ENCODE data around the gene SUPT20HL1. TPM values are rescaled to one million over a fixed set of nuclear protein-coding genes. Genes with fewer than 3 reads are reported as not detected.
"Not testable (repeated sequence)": the region's sequence is repeated elsewhere in the genome, so short reads cannot be mapped to it uniquely, and the experiment has no call there.

Gene SUPT20HL1
- total RNA-seq, 4 donors from 2014 or later: not detected

DNA sequence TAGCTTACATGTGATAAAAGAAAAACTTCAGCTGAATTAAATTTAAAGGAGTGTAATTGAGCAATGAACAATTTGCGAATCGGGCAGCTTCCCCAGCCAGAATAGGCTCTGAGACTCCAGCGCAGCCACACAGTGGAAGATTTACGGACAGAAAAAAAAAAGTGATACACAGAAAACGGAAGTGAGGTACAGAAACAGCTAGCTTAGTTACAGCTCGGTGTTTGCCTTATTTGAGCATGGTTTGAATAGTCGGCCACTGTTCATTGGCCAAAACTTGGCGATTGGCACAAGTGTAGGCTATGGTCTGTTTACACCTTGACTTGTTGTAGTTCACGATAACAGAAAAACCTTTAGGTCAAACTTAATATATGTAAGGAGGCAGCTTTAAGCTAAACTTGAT is 16.7 kb upstream of the SUPT20HL1 start:
- Histone ChIP-seq H3K9me3 (no peaks in the 10 kb centered on the region), H3K27me3 (no peaks in the 10 kb centered on the region)
- TF ChIP-seq POLR2A (IDR thresholded peaks at IDR 0.05; ENCODE audit: low read depth) (no peak), POLR2AphosphoS5 (IDR thresholded peaks at IDR 0.05) (no peak), EP300 (IDR thresholded peaks at IDR 0.05) (no peak)
- TF ChIP-seq, protein P1, sequence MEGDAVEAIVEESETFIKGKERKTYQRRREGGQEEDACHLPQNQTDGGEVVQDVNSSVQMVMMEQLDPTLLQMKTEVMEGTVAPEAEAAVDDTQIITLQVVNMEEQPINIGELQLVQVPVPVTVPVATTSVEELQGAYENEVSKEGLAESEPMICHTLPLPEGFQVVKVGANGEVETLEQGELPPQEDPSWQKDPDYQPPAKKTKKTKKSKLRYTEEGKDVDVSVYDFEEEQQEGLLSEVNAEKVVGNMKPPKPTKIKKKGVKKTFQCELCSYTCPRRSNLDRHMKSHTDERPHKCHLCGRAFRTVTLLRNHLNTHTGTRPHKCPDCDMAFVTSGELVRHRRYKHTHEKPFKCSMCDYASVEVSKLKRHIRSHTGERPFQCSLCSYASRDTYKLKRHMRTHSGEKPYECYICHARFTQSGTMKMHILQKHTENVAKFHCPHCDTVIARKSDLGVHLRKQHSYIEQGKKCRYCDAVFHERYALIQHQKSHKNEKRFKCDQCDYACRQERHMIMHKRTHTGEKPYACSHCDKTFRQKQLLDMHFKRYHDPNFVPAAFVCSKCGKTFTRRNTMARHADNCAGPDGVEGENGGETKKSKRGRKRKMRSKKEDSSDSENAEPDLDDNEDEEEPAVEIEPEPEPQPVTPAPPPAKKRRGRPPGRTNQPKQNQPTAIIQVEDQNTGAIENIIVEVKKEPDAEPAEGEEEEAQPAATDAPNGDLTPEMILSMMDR (IDR thresholded peaks at IDR 0.05): no peak

DNA sequence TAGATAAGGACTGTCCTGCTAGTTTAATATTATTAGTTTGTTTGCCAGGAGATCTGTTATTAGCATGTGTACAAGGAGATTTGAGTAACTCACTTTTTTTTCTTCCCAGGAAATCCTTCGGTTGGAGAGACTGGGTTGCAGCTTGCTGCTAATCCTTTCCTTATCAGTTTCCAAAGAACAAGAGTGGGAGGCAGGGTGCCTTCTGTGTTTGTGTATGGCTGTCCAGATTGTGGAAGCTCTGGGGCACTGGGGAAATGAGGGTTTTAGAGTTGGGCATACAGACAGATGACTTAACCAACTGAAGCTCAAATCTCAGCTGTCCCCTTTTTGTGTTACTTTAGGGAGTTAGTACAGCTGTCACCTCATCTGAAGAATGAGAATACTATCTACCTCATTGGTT is 12.6 kb upstream of the SUPT20HL1 start:
- H3K9me3 ChIP-seq: no peaks in the 10 kb centered on the region
- WGBS: 47% methylated on average over 1 of the region's 1 CpG

More for the DNA sequence above, 16.7 kb upstream of the SUPT20HL1 start:
- WGBS: 76% methylated on average over 9 of the region's 9 CpGs
- intact Hi-C loops (cut with DNase I): no loop called here
- DNase-seq (ENCODE audit: extremely low spot score): no peak
- no peaks in the 10 kb centered on the region for H3K4me1 ChIP-seq
- no peak overlapping the region for H3K27ac ChIP-seq (replicated peaks in 1 of 4)
- no peaks in the 10 kb centered on the region for H3K36me3 ChIP-seq
- no peak overlapping the region for H3K4me3 ChIP-seq

DNA sequence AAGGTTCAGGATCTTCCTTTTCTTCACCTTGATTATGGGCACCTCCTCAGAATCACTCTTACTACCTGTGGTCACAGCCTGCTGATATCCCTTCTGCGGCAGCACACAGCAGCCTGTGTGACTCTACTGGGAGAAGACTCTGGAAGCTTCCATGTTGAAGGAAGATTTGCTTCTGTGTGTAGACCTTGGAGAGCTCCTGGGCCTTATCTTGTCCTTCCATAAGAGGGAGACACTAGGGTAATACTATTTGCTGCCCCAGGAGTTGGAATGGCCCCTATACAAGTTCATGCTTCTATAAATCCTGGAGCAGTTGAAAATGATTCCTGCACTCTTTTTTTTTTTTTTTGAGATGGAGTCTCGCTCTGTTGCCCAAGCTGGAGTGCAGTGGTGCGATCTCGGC is 10.2 kb upstream of the SUPT20HL1 start:
- no peaks in the 10 kb centered on the region for H3K36me3 ChIP-seq
- WGBS: 88% methylated on average over 4 of the region's 4 CpGs
- intact Hi-C loops (cut with DNase I): no loop called here
- H3K27me3 ChIP-seq: no peaks in the 10 kb centered on the region
- no peak overlapping the region for H3K27ac ChIP-seq (replicated peaks in 1 of 4)
- no peak overlapping the region for H3K4me3 ChIP-seq
- no peaks in the 10 kb centered on the region for H3K9me3 ChIP-seq
- TF ChIP-seq POLR2AphosphoS5 (IDR thresholded peaks at IDR 0.05): no peak
- TF ChIP-seq, protein P1 (IDR thresholded peaks at IDR 0.05): no peak
- TF ChIP-seq EP300 (IDR thresholded peaks at IDR 0.05): no peak
- TF ChIP-seq POLR2A (IDR thresholded peaks at IDR 0.05; ENCODE audit: low read depth): no peak
- H3K4me1 ChIP-seq: no peaks in the 10 kb centered on the region
- no peak for DNase-seq (ENCODE audit: extremely low spot score)

More for the DNA sequence above, 12.6 kb upstream of the SUPT20HL1 start:
- Histone ChIP-seq H3K4me1 (no peaks in the 10 kb centered on the region), H3K27me3 (no peaks in the 10 kb centered on the region), H3K36me3 (no peaks in the 10 kb centered on the region), H3K27ac (replicated peaks in 1 of 4) (no peak overlapping the region), H3K4me3 (no peak overlapping the region)
- DNase-seq (ENCODE audit: extremely low spot score): no peak
- TF ChIP-seq, protein P1 (IDR thresholded peaks at IDR 0.05): no peak
- TF ChIP-seq EP300 (IDR thresholded peaks at IDR 0.05) (no peak), POLR2AphosphoS5 (IDR thresholded peaks at IDR 0.05) (no peak)
- intact Hi-C loops (cut with DNase I): no loop called here

DNA sequence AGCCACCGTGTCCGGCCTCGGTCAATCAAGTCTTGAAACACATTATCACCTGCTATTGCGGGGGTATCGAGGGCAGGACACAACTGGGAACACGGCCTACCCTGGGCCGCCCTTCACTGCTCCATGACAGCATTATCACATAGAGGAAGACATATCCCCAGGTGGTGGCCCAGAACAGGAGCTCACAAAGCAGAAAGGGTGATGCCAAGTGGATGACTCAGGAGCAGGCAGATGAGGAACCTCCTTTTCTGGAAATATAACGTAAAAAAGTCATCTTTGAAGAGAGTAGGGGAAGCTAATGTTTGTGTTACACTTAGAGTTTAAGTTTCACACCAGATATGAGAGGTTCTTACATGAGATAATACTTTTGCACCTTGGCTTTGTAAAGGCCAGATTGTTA is 5.3 kb upstream of the SUPT20HL1 start:
- Histone ChIP-seq H3K4me1 (no peaks in the 10 kb centered on the region), H3K9me3 (no peaks in the 10 kb centered on the region), H3K27ac (replicated peaks in 1 of 4) (no peak overlapping the region), H3K27me3 (no peaks in the 10 kb centered on the region), H3K4me3 (no peak overlapping the region), H3K36me3 (no peaks in the 10 kb centered on the region)
- no peak for DNase-seq (ENCODE audit: extremely low spot score)
- TF ChIP-seq POLR2A (IDR thresholded peaks at IDR 0.05; ENCODE audit: low read depth): no peak
- TF ChIP-seq EP300 (IDR thresholded peaks at IDR 0.05): no peak
- TF ChIP-seq, protein P1 (IDR thresholded peaks at IDR 0.05): no peak
- TF ChIP-seq POLR2AphosphoS5 (IDR thresholded peaks at IDR 0.05): no peak
- intact Hi-C loops (cut with DNase I): no loop called here
- 86% methylated on average over 8 of the region's 8 CpGs for WGBS

DNA sequence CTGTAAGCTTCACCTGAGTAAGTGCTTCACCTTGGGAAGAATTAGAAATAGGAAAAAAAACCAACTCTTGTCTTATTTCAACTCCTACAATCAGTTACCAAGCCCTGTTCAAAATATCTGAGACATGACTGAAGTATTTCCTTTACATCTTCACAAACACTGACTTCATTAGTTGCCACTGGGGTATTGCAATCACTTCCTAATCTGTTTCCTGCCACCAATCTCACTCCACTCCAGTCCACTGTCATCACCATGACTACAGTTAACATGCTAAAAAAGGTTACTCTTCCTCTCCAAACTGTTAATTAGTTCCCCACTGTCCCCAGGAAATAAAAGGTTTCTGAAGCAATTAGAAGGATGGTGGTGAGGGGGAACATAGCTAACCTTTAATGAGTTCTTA is 3.3 kb upstream of the SUPT20HL1 start:
- Histone ChIP-seq H3K36me3 (no peaks in the 10 kb centered on the region), H3K27me3 (no peaks in the 10 kb centered on the region), H3K4me1 (no peaks in the 10 kb centered on the region), H3K9me3 (no peaks in the 10 kb centered on the region), H3K27ac (replicated peaks in 1 of 4) (no peak overlapping the region), H3K4me3 (no peak overlapping the region)
- no peak for DNase-seq (ENCODE audit: extremely low spot score)
- no peak for TF ChIP-seq POLR2A (IDR thresholded peaks at IDR 0.05; ENCODE audit: low read depth)
- no peak for TF ChIP-seq POLR2AphosphoS5 (IDR thresholded peaks at IDR 0.05)
- TF ChIP-seq, protein P1 (IDR thresholded peaks at IDR 0.05): no peak
- no peak for TF ChIP-seq EP300 (IDR thresholded peaks at IDR 0.05)
- intact Hi-C loops (cut with DNase I): no loop called here

DNA sequence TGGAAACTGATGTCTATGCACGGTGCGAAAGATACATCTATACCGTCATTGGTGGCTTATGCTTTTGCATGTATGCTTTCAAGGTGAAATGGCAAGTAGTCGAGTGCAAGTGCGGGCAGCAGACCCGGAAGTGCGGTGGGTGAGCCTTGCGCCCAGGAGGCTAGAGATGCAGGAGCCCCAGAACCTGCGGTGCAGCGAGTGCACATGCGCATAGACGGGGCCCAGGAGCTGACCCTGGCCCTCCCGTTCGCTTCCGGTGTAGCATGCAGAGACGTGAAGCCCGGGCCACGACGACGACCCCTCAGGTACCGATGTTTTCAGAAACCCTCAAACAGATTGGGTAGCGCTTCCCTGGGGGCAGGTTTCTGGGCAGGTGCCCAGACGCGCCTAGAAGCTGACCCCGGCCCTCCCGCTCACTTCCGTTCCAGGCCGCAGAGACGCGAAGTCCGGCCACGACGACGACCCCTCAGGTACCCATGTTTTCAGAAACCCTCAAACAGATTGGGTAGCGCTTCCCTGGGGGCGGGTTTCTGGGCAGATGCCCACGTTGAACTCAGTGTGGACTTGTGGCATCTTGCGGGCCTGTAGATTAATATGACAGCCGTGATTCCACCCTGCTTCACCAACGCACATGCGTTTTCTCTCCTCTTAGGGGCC is 1.8 kb downstream of the SUPT20HL1 start:
- H3K36me3 ChIP-seq; H3K4me3 ChIP-seq; intact Hi-C loops (cut with DNase I); H3K9me3 ChIP-seq; H3K27ac ChIP-seq (replicated peaks in 1 of 4); DNase-seq (ENCODE audit: extremely low spot score); H3K4me1 ChIP-seq; H3K27me3 ChIP-seq: not testable (repeated sequence)
- 90% methylated on average over 22 of the region's 41 CpGs for WGBS

DNA sequence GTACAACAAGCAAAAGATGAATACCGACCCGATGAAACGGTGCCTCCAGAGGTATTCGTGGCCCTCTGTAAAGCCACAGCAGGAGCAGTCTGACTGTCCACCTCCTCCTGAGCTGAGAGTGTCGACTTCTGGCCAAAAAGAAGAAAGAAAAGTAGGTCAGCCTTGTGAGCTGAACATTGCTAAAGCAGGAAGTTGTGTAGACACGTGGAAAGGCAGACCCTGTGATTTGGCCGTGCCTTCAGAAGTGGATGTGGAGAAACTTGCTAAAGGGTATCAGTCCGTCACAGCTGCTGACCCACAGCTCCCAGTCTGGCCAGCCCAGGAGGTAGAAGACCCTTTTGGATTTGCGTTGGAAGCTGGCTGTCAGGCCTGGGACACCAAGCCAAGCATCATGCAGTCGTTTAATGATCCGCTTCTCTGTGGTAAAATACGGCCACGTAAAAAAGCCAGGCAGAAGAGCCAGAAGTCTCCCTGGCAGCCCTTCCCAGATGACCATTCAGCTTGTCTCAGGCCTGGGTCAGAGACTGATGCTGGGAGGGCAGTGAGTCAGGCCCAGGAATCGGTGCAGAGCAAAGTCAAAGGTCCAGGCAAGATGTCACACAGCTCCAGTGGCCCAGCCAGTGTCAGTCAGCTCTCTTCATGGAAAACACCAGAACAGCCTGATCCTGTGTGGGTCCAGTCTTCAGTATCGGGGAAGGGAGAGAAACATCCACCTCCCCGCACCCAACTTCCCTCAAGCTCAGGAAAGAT is 3.2 kb downstream of the SUPT20HL1 start:
- WGBS: 41% methylated on average over 8 of the region's 16 CpGs
- H3K27ac ChIP-seq (replicated peaks in 1 of 4): not testable (repeated sequence)

More for the DNA sequence above, 3.2 kb downstream of the SUPT20HL1 start:
- H3K36me3 ChIP-seq; H3K4me1 ChIP-seq; H3K9me3 ChIP-seq; H3K4me3 ChIP-seq; DNase-seq (ENCODE audit: extremely low spot score); intact Hi-C loops (cut with DNase I); H3K27me3 ChIP-seq: not testable (repeated sequence)
